A172 (cell line): Measurements from ENCODE around the gene CKB. TPM values are rescaled to one million over a fixed set of nuclear protein-coding genes. Genes with fewer than 3 reads are reported as not detected.

ENCODE experiments used
- DNase-seq: peaks from one replicate; pipeline ENCODE4 v3.0.0-alpha.2; 2015; ENCODE audit warnings: low spot score
- total RNA-seq: library from RNA; depleted of rRNA; stranded (reverse); fragments of >200 nt; shearing (Covaris generic); gene quantifications from 2 replicates; pipeline ENCODE4 v1.2.3, GENCODE V29; 2014

The CKB gene
- total RNA-seq, 1 experiment from 2014 or later, result 13.2 TPM

DNA sequence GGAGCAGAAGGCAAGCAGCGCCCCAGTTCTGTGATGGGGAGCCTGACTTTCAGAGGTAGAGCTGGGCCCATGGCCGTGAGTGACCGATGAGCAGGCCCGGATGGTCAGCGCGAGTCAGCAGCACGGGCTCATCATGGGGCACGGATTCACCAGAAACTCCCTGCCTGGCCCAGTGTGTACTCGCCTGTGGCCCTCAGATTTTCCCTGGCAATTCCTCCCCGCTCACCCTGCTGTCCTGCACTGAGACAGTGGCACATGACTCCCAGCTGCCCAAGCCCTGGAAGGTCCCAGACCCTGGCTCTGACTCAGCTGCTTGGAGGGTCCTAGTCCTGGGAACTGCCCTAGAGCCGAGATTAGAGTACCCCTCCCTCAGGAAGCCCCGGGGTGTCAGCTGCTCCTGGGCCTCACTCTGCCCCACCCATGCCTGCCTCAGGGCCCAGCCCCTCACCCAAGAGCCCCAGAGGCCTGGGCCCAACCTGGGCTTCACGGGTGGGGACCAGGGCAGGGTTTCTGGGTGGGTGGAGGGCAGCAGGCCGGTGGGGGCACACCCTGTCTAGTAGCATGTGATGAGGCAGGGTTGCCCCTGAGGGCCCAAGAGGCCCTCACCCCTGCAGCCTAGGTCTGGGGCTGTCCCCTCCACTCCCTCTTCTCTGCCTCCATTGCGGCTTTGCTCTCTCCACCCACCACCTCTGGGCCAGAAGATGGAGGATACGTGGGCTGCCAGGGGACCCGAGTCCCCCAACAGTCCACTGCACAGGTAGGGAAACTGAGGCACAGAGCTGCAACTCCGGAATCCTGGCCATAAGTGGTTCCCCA is 14.8 kb upstream of the CKB start:
- DNase-seq, result no peak

DNA sequence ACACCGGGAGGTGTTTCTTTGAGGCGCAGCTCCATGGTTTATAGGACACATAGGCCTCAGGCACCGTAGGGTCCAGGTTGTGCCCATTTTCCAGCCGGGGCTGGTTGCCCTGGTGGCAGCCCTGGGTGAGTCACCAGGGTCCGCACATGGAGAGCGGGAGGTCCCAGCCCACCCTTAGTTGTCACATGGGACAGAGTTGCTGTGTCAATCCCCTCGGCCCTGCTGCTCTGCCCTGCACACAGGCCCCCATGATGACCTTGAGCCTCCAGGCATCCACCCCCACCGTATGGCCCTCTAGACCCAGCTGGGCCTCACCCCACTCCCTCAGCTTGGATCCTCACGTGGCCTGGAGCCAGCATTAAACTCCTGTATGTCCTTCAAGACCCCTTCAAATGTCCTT is 14.1 kb upstream of the CKB start:
- no peak for DNase-seq

DNA sequence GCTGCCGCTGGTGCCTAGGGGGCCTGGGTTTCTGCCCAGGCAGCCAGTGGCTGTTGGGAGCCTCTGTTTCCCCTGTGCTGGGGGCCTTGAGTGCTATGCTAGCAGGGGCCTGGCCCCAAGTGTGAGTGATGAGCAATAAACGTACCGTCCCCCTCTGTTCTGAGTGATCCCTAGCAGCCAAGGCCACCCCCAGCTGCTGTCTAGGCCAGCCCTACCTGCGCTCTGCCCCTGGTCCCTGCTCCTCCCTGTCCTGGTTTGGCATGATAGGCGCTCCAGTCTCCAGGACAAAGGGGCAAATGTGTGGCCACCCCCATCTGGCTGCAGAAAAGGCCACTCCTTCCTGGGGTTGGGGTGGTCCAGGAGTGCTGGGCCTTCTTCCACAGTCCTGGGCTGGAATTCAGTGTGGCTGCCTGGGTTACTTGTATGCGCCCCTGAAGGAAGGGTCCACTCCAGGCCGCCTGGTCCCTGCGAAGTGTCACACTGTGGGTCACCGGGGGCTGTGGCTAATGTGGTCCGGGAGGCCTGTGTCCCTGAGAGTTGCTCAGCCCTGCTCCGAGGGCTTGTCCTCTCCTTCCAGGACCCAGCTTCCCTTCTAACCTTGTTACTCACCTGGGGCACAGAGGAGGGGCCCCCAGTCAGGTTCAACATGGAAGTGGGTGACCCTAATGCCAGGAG is 13.4 kb upstream of the CKB start:
- no peak for DNase-seq

DNA sequence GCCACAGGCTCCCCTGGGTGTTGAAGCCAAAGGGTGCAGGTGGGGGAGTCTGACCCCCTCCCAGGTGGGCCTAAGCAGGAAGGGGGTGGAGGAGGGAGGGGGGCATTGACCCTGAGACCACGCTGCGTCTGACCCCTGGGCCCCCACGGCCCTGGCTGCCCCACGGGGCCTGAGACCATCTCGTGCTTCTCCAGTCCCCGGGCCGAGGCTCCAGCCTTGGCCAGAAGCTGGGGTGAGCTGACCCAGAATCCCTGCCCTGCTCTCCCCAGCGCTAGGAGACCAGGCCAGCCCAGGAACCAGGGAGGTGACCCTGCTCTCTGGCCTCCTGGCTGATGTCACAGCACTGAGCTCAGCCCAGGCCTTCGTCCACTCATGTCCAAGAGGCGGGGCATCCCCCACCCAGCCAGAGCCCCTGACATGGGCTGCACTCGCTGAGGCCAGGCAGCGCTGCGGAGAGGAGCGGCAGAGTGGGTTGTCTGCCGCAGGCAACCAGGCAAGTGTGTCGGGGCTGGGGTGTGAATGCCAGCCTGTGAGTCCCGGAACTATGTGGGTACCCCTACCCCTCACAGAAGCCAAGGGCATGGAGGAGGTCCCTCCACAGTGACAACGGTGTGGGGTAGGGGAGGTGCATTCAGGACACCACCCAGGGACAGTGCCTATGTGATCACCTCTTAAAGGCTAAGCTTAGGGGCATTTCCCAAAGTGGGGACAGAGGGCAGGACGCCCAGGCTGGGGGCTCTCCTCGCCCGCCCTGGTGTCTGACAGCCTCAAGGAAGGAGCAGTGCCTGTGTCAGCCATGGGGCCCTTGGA is 12.7 kb upstream of the CKB start:
- DNase-seq, result no peak

DNA sequence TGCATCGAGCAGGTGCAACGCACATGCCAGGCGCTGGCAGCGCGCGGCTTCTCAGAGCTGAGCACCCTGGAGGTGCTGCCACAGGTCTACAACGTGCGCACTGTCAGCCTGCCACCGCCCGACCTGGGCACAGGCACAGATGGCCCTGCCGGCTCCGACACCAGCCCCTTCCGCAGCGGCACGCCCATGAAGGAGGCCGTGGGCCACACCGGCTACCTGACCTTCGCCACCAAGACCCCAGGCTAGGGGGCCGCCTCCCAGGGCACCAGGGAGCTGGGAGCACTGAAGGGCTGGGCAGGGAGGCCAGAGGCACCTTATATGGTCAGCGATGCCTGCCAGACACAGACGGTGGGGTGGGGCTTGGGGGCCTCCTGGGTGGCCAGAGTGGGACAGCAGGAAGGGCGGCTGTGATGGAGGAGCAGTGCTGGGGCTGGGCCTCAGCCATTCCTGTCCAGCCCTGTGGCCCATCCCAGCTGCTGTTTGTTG is 12.0 kb upstream of the CKB start:
- DNase-seq, result no peak

DNA sequence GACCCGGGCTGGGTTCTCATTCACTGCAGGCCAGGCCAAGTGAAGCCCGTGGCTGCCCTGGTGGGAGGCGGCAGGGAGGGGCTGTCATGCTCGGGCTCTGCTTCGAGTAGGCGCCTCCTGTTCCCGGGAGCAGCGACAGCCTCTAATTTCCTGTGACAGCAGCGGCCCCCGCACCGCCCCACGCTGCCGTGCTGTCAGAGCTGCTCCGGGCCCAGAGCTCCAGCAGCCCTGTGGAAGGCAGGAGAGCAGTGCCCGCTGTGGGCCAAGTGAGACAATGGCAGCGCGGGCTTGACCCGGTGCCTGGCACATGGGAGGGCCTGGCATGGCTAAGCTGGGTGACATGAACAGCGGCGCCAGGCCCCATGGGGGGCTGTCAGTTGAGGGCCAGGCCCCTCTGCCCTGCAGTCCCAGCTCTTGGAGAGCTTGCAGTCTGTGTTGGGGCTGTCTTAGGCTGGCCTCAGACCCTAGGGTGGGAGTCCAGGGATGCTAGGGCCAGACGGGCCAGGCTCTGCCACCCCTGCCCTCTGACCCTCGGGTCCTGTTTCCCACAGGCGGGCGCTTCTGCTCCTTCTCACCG is 11.5 kb upstream of the CKB start:
- DNase-seq, result no peak

DNA sequence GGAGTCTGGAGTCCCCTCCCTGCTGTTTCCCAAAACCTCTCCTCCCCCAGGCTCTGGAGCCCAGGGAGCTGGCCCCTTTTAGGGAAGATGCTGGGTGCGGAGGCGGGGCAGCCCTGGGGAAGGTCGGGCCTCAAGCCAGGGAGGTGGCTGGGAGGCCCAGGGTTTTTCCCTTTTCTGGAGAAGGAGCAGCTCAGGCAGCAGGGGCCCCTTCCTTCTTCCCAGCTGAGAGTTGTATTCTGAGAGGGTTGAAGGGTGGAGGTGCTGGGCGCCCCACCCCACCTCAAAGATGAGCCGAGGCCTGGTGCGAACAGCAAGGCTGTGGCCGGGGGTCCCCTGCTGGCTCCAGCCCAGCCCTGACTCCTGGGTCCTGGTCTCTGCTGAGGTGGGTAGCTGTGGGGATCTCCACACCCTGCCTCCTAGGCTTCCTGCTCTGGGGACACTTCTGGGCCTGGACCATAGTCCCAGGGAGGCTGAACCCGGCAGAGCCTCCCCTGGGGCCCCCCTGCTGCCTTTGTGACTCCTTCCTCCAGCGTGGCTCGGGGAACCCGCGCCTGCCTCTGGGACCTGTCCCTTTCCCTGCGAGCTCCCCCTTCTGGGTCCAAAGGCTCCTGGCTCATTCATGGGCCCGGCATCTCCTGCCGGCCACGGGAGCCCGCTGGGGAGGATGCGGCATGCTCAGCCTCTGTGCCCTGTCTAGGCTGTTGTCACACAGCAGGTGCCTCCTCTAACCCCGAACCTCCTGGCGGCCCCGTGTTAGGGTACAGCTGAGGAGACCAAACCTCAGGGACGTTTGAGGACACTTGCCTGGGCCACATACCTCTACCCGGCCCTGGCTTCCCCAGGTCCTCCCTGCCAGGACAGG is 10.7 kb upstream of the CKB start:
- DNase-seq, result no peak

DNA sequence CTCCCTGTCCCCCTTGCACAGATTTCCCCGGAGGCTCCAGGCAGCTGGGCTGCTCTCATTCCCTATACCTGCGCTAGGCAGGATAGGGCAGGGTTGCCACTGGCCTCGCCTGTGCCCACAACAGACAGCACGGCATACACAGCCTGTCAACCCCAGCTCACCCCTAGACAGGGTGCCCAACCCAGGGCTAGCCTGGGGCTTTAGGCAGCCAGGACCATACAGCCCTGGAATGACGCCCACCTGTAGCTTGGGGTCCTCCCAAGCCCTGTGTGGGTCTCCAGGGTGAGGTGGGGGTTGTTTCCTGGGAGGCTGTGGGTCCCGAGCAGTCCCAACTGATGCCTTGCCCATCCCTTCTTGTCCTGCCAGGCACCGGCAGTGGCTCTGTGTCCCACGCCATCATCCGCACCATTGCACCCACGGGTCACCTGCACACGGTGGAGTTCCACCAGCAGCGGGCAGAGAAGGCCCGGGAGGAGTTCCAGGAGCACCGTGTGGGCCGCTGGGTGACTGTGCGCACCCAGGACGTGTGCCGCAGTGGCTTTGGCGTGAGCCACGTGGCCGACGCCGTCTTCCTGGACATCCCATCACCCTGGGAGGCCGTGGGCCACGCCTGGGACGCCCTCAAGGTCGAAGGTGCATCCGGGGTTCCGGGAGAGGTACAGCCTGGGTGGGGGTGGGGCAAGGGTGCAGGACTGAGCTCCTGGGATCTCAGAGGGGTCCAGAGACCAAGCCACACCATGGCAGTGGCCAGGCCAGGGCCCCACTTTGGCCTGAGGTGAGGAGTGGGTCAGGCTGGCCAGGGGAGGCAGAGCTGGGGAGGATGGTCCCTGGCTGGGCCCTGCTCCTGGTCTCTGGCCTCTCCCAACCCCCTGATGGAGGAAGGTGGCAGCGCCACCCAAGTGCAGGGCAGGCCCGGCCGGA is 9.8 kb upstream of the CKB start:
- DNase-seq, result no peak

DNA sequence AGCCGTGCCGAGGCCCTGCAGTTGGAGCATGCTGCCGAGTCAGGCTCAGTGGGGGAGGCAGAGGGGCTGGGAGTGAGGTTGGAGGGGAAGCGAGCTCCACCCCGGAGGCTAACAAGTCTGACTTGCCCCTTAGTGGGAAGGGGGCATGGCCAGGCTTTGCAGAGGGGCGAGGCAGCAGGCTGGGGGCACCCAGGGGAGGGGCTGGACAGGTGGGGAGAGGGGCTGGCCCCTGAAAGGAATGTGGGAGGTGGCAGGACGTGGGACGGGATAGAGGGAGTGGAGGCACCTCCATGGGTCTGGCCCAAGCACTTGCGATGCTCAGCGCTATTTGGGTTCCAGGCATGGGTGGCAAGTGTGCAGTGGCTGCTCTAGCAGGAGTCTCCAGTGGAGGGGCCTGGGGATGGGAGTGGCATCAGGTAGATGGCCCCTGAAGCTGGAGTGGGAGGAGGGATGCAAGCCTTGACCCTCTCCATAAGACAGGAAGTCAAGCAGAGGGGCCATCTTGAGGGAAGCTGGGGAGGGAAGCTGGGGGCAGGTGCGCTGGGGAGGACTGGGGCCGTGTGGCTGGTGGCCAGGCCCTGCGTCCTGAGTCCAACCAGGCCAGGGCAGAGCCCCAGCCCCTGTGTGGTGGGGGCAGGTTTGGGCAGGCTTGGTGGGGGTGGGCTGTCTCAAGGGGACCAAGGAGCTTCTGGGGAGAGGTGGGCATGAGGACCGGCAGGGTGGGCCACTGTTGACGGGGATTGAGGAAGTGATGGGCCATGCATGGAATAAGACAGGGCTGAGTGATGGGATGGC is 9.0 kb upstream of the CKB start:
- DNase-seq, result no peak

DNA sequence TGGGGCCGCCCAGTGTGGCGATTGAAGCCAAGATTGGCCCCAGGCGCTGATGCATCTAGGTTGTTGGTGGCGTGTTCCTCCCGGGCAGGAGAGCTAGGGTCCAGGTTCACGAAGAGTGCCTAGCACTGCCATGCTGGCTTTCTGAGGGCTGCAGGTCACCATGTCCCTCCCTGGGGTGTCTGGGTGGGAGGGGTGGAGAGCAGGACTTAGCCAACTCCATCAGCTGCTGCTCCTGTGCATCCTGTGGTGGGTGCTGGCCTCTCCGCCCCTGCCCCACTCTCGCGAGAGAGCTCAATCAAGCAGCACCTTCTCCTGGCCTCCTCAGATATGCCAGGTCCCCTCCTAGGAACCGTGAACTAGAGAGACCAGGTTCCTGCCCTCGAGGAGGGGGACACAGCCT is 8.2 kb upstream of the CKB start:
- no peak for DNase-seq

DNA sequence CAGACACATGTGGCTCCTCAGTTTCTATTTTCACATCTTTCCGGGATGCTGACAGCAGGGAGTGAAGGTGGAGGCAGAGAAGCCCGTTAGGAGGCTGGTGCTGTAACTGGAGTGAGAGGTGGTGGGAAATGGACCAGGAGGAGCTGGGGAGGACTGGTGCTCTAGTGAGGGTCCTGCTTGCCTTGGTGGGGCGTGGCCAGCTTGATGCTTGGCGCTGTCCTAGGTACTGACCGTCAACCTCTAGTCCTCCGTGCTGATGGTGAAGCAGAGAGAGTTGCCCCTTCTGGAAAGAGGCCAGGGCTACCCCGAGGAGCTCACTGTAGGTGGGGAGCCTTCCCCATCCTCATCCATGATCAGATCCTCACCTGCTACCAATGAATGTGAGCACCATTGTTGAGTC is 7.8 kb upstream of the CKB start:
- no peak for DNase-seq

DNA sequence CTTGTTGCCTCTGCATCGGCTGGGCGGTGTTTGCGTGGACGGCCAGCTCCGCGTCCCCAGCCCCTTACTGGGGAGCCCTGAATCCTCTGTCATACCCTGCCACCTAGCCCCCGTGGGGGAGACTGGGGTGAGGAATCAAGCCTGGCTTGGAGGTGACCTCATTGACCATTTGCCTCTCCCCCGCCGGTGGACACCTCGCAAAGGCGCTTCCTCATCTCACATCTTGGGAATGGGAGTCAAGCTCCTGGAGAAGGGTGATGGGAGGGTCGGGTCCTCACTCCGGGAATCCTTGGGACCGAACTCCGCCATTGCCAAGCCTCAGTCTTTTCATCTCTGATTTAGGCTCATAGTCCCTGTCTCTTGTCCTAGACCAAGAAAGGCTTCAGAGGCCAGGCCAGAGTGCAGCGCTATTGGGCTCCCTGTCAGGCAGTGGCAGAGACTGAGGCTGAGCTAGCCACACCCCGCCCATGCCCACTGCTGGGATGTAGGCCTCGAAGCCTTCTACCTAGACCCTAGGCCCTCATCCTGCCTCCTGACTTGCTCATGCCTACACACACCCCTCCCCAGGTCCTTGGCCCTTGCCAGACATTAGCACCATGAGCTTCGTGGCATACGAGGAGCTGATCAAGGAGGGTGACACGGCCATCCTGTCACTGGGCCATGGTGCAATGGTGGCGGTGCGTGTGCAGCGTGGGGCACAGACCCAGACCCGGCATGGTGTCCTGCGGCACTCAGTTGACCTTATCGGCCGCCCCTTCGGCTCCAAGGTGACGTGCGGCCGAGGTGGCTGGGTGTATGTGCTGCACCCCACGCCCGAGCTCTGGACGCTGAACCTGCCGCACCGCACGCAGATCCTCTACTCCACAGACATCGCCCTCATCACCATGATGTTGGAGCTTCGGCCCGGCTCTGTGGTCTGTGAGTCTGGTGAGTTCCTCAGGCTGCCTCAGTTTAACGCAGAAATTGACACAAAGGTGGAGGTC is 7.0 kb upstream of the CKB start:
- DNase-seq, result no peak

DNA sequence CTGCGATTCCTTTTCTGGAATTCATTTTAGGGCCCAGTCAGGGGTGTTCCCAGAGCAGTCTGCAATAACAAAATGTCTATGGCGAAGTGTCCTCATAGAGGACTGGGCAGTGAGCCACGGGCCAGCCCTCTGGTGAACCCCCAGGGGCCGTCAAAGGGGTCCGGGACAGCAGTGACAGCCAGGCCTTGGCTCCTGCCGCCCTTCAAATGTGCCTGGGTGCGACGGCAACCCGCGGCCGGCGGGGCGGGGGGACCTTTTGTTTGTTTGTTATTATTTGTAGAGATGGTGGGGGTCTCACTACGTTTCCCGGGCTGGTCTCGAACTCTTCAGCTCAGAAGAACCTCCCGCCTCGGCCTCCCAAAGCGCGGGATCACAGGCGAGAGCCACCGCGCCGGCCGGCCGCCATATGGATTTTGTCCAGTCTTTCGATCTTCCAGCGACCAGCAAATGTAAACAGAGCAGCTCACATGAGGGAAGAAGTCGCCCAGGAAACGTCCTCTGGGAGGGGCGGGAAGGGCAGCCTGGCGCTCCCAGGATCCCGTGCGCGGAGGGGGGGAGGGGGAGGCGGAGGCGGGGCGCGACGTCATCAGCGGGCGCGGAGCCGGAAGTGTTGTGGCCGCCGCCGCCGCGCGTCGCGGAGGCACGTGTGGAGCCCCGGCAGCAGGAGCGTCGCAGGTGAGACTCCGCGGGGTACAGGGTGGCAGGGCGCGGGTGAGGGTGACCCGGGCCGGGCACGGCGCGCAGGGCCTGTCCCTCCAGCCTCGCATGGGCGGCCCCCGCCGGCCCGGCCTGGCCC is 6.2 kb upstream of the CKB start, which contains the start of gene TRMT61A:
Gene TRMT61A, plus strand, starts transcription at position 610 of the 796 bp plus-strand sequence. CDS start 783 bp downstream, outside the sequence.
- peak; percentile 68 for DNase-seq

DNA sequence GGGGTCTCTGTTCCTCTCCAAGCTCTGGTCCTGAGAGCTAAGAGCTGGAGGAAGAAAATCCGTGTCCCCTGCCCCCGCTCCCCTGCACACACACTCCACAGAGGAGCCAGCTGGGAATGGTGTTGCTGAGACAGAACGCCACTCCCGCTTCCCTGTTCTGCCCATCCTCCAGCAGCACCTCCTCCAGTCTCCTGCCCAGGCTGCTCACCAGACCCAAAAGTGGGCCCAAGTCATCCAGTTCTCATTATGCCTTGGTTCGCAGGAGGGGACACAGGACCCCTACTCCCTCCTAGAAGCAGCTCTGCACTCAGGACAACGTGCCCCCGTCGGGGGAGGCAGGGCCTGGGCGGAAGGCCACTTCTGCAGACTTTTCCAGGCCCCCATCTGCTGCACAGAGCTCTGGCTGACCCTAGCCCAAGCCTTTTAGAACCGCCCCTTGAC is 5.5 kb upstream of the CKB start:
- DNase-seq, result no peak

DNA sequence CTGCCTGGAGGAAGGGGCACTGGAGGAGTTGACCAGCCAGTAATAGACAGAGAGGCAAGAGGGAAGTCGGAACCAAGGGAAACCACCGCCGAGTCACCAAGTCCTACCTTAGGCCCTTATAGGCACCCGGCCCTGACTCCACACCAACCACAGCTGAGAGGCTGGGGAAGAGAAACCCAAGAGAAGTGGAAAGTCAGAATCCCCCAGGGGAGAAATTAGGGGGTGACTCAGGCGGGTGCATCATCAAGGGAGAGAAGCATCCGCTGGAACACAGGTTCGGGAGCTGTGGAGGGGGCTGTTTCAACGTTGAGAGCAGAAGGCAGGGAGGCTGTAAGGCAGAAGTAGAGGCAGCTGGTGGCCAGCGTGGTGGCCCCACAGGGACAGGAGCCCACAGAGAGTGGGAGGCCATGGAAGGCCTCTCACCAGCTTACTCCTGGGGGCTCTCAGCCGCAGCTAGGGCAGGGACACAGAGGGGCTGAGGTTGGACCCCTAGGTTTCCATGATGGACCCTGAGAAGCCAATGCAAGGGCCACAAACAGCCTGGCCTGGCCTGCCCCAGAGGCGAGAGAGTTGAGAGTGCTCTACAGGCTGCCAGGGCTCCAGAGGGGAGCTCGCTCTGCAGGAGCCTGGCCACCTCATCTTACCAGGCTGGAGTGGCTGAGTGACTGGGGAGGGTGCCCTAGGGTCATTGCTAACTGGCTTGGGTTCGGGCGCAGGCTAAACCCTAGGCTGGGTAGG is 4.9 kb upstream of the CKB start:
- DNase-seq, result no peak

DNA sequence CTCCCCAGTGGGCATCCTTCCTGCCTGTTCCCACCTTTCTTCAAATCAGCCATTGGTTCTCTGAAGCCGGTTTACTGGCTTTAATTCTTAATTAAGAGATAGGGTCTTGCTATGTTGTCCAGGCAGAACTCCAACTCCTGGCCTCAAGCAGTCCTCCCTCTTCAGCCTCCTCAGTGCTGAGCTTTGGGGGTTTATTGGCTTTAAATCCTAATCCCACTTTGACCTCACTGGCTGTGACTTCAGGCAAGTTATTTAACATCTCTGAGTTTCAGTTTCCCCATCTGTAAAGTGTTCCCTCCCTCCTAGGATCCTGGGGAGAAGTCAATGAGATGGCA is 4.3 kb upstream of the CKB start:
- DNase-seq, result no peak
